AG09319 (cell line): ENCODE results near the gene SLC16A1.

Experiments
- DNase-seq: peaks from one replicate; pipeline ENCODE4 v3.0.0-alpha.2; 2010; ENCODE audit warnings: low read depth; ENCODE audit errors: extremely low read depth
- CTCF ChIP-seq: IDR thresholded peaks from 2 replicates; pipeline ENCODE4 v1.5.1; 2011; ENCODE audit warnings: low read depth, mild to moderate bottlenecking, inconsistent platforms, low read length, moderate library complexity

Gene SLC16A1

GRCh38 chr1:112934577-112934976 lies 21.4 kb downstream of the SLC16A1 start:
- no peak for DNase-seq
- TF ChIP-seq CTCF: no peak

GRCh38 chr1:112933820-112934571 lies 22.0 kb downstream of the SLC16A1 start:
- TF ChIP-seq CTCF: no peak
- DNase-seq: no peak

- no peak for DNase-seq
- no peak for TF ChIP-seq CTCF
Observed at GRCh38 chr1:112929979-112930378, 26.0 kb downstream of the SLC16A1 start.

GRCh38 chr1:112927462-112927990 lies 28.5 kb downstream of the SLC16A1 start:
- DNase-seq: no peak
- TF ChIP-seq CTCF: no peak

- no peak for TF ChIP-seq CTCF
- DNase-seq: no peak
Observed at GRCh38 chr1:112926858-112927257, 29.1 kb downstream of the SLC16A1 start.

- no peak for DNase-seq
- TF ChIP-seq CTCF: no peak
Observed at GRCh38 chr1:112925015-112925414, 31.0 kb downstream of the SLC16A1 start.

- no peak for TF ChIP-seq CTCF
- DNase-seq: no peak
Observed at GRCh38 chr1:112923959-112924349, 32.0 kb downstream of the SLC16A1 start.
